DND-41 (cell line): ENCODE data around the gene MRM2.

Experiments
- EZH2 ChIP-seq: IDR thresholded peaks from 3 replicates; pipeline ENCODE4 v1.6.1; 2012; ENCODE audit warnings: borderline replicate concordance, low read depth, mild to moderate bottlenecking, moderate library complexity, low read length, inconsistent platforms; ENCODE audit not compliant: severe bottlenecking
- TF ChIP-seq, protein P1 (sequence below): IDR thresholded peaks from 2 replicates; pipeline ENCODE4 v1.5.1; 2012; ENCODE audit warnings: borderline replicate concordance, low read length, moderate library complexity, mild to moderate bottlenecking; ENCODE audit not compliant: poor library complexity, severe bottlenecking; ENCODE audit errors: extremely low read depth

DNA sequence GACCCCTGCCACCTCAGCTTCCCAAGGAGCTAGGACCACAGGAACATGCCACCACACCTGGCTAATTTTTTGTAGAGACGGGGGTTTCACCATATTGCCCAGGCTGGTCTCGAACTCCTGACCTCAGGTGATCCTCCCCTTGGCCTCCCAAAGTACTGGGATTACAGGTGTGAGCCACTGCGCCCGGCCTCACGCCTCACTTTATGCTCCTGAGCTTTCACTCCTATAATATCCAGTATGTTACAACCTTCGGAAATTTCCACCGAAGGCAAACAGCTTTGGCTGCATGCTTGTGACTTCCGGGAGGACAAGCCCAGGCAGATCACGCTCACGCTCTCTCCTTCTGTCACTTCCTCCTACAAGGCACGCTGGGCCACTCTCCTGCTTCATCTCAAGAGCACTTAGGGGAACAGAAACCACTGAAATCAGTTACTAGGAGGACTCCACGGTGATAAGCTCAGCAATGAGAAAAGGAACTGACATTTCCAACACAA, 4.8 kb downstream of the MRM2 start:
- TF ChIP-seq, protein P1, sequence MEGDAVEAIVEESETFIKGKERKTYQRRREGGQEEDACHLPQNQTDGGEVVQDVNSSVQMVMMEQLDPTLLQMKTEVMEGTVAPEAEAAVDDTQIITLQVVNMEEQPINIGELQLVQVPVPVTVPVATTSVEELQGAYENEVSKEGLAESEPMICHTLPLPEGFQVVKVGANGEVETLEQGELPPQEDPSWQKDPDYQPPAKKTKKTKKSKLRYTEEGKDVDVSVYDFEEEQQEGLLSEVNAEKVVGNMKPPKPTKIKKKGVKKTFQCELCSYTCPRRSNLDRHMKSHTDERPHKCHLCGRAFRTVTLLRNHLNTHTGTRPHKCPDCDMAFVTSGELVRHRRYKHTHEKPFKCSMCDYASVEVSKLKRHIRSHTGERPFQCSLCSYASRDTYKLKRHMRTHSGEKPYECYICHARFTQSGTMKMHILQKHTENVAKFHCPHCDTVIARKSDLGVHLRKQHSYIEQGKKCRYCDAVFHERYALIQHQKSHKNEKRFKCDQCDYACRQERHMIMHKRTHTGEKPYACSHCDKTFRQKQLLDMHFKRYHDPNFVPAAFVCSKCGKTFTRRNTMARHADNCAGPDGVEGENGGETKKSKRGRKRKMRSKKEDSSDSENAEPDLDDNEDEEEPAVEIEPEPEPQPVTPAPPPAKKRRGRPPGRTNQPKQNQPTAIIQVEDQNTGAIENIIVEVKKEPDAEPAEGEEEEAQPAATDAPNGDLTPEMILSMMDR: no peak
- TF ChIP-seq EZH2: no peak
